K562 (cell line): Measurements from ENCODE around the gene HYCC2. TPM values are rescaled to one million over a fixed set of nuclear protein-coding genes. Genes with fewer than 3 reads are reported as not detected.
A peak's percentile ranks its signal among the peaks of the same experiment; 100 is the strongest.

Source experiments
- ETS2 ChIP-seq: IDR thresholded peaks from 2 replicates; pipeline ENCODE4 v1.6.1; 2016; ENCODE audit warnings: borderline replicate concordance, missing genetic modification characterization, mild to moderate bottlenecking, moderate library complexity, missing compliant biosample characterization; ENCODE audit not compliant: poor library complexity, severe bottlenecking
- ETV1 ChIP-seq: fragments of 450-650 bp; conservative IDR thresholded peaks from 2 replicates; pipeline ENCODE4 v1.6.1; 2016; ENCODE audit warnings: missing genetic modification characterization, control low read depth, low read depth, missing compliant biosample characterization
- HNRNPH1 ChIP-seq: fragments of 200-400 bp; formaldehyde crosslinking; optimal IDR thresholded peaks from 2 replicates; pipeline ENCODE3; 2017; ENCODE audit warnings: low read depth, mild to moderate bottlenecking, low read length, moderate library complexity
- NFRKB ChIP-seq: fragments of 450-650 bp; IDR thresholded peaks from 2 replicates; pipeline ENCODE4 v1.6.1; 2016; ENCODE audit warnings: low read depth
- NR2C2 ChIP-seq, 2 experiments: fragments of 200-800 bp in 1 of 2; sonication (Bioruptor generic) in 1 of 2; sonication (generic) in 1 of 2; formaldehyde crosslinking in 1 of 2; IDR thresholded peaks; 2 replicates each; pipeline versions ENCODE4 v1.6.1 to v1.8.0; 2016 to 2022; ENCODE audit warnings: mild to moderate bottlenecking in 1 of 2, missing compliant biosample characterization in 1 of 2, missing genetic modification characterization in 1 of 2, missing genetic modification reagents in 1 of 2
- PHF8 ChIP-seq: fragments of 200-600 bp; sonication (generic); IDR thresholded peaks from 2 replicates; pipeline ENCODE4 v1.6.1; 2012; ENCODE audit warnings: mixed run types, mild to moderate bottlenecking, inconsistent platforms, low read length, moderate library complexity, borderline replicate concordance
- POLR2A ChIP-seq: fragments of 450-650 bp; conservative IDR thresholded peaks from 2 replicates; pipeline ENCODE4 v1.6.1; 2016
- polyA plus RNA-seq, 8 experiments: library from polyadenylated mRNA; depleted of rRNA in 4 of 8; stranded (reverse) in 5 of 8; unstranded in 3 of 8; fragments of >200 nt; fragmentation: Nextera tagmentation in 2 of 8; fragmentation: Illumina TruSeq in 1 of 8; extraction: Ambion mirVana in 2 of 8; extraction: Trizol in 1 of 8; gene quantifications; 2 replicates each; pipeline versions ENCODE4 v1.2.1 to v1.2.3, GENCODE V29; 2011 to 2014; ENCODE audit warnings: inconsistent platforms in 1 of 8, missing spikeins in 1 of 8
- total RNA-seq, 7 experiments: library from RNA; depleted of rRNA in 6 of 7; stranded (reverse); fragments of >200 nt in 6 of 7; fragmentation: Illumina TruSeq in 2 of 7; extraction: Trizol in 2 of 7; gene quantifications; 2 replicates each; pipeline versions ENCODE4 v1.2.1 to v1.2.3, GENCODE V29; 2011 to 2021; ENCODE audit warnings: low replicate concordance in 1 of 7
- TF ChIP-seq, protein P1 (sequence below): fragments of 450-650 bp; IDR thresholded peaks from 2 replicates; pipeline ENCODE4 v1.6.1; 2016; ENCODE audit warnings: mild to moderate bottlenecking
- TF ChIP-seq, protein P2 (sequence below), 2 experiments: fragments of 150-350 bp in 1 of 2; IDR thresholded peaks; 2 replicates each; pipeline ENCODE4 v1.6.1; 2012 to 2016; ENCODE audit warnings: low read depth in 2 of 2, low read length in 2 of 2, mild to moderate bottlenecking in 1 of 2, moderate library complexity in 1 of 2
- TF ChIP-seq, protein P3 (sequence below), 3 experiments: IDR thresholded peaks in 2 of 3; conservative IDR thresholded peaks in 1 of 3; 2 replicates each; pipeline ENCODE4 v1.5.1; 2011 to 2012; ENCODE audit warnings: low read length in 3 of 3, mild to moderate bottlenecking in 3 of 3, control low read depth in 2 of 3, improper control_type of control experiment in 1 of 3, inconsistent platforms in 1 of 3, low read depth in 1 of 3, mixed read lengths in 1 of 3, moderate library complexity in 1 of 3; ENCODE audit not compliant: insufficient read depth in 2 of 3
- TF ChIP-seq, protein P4 (sequence below): fragments of 450-650 bp; IDR thresholded peaks from 2 replicates; pipeline ENCODE4 v1.6.1; 2016; ENCODE audit warnings: antibody characterized with exemption
- TF ChIP-seq, protein P5 (sequence below): fragments of 450-650 bp; IDR thresholded peaks from 2 replicates; pipeline ENCODE4 v1.6.1; 2016
- TF ChIP-seq, protein P6 (sequence below): fragments of 450-650 bp; formaldehyde crosslinking; IDR thresholded peaks from 2 replicates; pipeline ENCODE4 v1.4.0; 2020; ENCODE audit warnings: mild to moderate bottlenecking, mixed read lengths

HYCC2 gene
- total and polyA plus RNA-seq, 9 of the 15 experiments (the other 6 are each of a cell fraction or from before 2014, with no cell fraction given) = 5.4 to 20.0 (median 9.8) TPM

DNA sequence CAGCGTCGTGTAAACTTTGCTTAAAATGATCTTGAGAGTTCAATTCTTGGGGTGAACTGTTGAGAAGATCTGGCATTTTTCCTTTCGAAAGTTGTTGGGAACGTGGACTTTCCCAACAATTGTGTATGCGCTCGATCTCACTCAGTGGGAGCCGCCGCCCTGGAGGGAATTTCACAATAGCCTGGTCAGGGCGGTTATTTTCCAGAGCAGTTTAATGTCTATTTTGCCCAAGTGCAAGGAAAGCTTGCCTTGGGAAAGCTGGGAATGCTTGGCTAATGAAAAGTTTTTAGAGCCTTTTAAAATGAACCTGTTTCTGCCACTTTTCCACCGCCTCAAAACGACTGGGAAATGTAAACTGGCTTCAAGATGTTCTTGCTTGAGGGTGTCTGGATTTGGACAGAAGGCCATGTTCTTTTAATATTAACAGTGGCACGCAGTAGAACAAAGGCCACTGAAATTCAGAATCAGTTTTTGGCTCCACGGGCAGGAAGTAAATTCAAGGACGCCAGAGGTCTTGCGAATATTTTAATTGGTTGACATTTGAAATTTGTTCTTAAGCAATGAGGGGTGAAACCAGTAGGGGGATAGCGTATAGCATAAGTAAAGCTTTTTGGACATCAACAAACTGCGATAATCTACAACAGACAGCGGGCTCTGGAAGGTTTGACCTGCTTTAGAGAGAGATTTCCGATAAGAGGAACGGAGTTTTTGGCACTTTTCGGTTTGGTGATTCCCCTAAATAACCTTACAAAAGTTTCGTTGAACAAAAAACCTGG, 45.7 kb upstream of the HYCC2 start (continued):
- TF ChIP-seq, protein P1, sequence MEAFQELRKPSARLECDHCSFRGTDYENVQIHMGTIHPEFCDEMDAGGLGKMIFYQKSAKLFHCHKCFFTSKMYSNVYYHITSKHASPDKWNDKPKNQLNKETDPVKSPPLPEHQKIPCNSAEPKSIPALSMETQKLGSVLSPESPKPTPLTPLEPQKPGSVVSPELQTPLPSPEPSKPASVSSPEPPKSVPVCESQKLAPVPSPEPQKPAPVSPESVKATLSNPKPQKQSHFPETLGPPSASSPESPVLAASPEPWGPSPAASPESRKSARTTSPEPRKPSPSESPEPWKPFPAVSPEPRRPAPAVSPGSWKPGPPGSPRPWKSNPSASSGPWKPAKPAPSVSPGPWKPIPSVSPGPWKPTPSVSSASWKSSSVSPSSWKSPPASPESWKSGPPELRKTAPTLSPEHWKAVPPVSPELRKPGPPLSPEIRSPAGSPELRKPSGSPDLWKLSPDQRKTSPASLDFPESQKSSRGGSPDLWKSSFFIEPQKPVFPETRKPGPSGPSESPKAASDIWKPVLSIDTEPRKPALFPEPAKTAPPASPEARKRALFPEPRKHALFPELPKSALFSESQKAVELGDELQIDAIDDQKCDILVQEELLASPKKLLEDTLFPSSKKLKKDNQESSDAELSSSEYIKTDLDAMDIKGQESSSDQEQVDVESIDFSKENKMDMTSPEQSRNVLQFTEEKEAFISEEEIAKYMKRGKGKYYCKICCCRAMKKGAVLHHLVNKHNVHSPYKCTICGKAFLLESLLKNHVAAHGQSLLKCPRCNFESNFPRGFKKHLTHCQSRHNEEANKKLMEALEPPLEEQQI = no peak
- TF ChIP-seq, protein P2, sequence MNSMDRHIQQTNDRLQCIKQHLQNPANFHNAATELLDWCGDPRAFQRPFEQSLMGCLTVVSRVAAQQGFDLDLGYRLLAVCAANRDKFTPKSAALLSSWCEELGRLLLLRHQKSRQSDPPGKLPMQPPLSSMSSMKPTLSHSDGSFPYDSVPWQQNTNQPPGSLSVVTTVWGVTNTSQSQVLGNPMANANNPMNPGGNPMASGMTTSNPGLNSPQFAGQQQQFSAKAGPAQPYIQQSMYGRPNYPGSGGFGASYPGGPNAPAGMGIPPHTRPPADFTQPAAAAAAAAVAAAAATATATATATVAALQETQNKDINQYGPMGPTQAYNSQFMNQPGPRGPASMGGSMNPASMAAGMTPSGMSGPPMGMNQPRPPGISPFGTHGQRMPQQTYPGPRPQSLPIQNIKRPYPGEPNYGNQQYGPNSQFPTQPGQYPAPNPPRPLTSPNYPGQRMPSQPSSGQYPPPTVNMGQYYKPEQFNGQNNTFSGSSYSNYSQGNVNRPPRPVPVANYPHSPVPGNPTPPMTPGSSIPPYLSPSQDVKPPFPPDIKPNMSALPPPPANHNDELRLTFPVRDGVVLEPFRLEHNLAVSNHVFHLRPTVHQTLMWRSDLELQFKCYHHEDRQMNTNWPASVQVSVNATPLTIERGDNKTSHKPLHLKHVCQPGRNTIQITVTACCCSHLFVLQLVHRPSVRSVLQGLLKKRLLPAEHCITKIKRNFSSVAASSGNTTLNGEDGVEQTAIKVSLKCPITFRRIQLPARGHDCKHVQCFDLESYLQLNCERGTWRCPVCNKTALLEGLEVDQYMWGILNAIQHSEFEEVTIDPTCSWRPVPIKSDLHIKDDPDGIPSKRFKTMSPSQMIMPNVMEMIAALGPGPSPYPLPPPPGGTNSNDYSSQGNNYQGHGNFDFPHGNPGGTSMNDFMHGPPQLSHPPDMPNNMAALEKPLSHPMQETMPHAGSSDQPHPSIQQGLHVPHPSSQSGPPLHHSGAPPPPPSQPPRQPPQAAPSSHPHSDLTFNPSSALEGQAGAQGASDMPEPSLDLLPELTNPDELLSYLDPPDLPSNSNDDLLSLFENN (IDR thresholded peaks at IDR 0.05; ENCODE audit: low read depth in 2 of 2, low read length in 2 of 2) = no peak
- no peak for TF ChIP-seq HNRNPH1
- TF ChIP-seq ETV1 (tag) = peak; percentile 31; the same call in 1 of the 2 replicates
- TF ChIP-seq POLR2A = no peak
- TF ChIP-seq, protein P3, sequence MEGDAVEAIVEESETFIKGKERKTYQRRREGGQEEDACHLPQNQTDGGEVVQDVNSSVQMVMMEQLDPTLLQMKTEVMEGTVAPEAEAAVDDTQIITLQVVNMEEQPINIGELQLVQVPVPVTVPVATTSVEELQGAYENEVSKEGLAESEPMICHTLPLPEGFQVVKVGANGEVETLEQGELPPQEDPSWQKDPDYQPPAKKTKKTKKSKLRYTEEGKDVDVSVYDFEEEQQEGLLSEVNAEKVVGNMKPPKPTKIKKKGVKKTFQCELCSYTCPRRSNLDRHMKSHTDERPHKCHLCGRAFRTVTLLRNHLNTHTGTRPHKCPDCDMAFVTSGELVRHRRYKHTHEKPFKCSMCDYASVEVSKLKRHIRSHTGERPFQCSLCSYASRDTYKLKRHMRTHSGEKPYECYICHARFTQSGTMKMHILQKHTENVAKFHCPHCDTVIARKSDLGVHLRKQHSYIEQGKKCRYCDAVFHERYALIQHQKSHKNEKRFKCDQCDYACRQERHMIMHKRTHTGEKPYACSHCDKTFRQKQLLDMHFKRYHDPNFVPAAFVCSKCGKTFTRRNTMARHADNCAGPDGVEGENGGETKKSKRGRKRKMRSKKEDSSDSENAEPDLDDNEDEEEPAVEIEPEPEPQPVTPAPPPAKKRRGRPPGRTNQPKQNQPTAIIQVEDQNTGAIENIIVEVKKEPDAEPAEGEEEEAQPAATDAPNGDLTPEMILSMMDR (IDR thresholded peaks at IDR 0.05 in 2 of 3, conservative IDR thresholded peaks at IDR 0.05 in 1 of 3; ENCODE audit: insufficient read depth in 2 of 3, low read depth in 1 of 3, low read length in 3 of 3) = peak; percentile 5 to 38 (median 31); a peak in 3 of 6 replicates
- TF ChIP-seq, protein P4, sequence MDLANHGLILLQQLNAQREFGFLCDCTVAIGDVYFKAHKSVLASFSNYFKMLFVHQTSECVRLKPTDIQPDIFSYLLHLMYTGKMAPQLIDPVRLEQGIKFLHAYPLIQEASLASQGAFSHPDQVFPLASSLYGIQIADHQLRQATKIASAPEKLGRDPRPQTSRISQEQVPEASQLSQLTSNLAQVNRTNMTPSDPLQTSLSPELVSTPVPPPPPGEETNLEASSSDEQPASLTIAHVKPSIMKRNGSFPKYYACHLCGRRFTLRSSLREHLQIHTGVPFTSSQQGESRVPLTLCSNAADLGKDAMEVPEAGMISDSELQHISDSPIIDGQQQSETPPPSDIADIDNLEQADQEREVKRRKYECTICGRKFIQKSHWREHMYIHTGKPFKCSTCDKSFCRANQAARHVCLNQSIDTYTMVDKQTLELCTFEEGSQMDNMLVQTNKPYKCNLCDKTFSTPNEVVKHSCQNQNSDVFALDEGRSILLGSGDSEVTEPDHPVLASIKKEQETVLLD = no peak
- TF ChIP-seq, protein P5, sequence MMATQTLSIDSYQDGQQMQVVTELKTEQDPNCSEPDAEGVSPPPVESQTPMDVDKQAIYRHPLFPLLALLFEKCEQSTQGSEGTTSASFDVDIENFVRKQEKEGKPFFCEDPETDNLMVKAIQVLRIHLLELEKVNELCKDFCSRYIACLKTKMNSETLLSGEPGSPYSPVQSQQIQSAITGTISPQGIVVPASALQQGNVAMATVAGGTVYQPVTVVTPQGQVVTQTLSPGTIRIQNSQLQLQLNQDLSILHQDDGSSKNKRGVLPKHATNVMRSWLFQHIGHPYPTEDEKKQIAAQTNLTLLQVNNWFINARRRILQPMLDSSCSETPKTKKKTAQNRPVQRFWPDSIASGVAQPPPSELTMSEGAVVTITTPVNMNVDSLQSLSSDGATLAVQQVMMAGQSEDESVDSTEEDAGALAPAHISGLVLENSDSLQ = no peak
- no peak for TF ChIP-seq NR2C2 (CRISPR knock-in tag; IDR thresholded peaks at IDR 0.05)
- peak; percentile 15; the same call in 1 of the 2 replicates for TF ChIP-seq NR2C2 (tag; IDR thresholded peaks at IDR 0.05)
- TF ChIP-seq NFRKB = peak; percentile 40; the same call in 1 of the 2 replicates
- TF ChIP-seq, protein P6, sequence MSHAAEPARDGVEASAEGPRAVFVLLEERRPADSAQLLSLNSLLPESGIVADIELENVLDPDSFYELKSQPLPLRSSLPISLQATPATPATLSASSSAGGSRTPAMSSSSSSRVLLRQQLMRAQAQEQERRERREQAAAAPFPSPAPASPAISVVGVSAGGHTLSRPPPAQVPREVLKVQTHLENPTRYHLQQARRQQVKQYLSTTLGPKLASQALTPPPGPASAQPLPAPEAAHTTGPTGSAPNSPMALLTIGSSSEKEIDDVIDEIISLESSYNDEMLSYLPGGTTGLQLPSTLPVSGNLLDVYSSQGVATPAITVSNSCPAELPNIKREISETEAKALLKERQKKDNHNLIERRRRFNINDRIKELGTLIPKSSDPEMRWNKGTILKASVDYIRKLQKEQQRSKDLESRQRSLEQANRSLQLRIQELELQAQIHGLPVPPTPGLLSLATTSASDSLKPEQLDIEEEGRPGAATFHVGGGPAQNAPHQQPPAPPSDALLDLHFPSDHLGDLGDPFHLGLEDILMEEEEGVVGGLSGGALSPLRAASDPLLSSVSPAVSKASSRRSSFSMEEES (CRISPR knock-in tag) = no peak
- TF ChIP-seq PHF8 = no peak
- TF ChIP-seq ETS2 (tag) = no peak
